Large intestine (tissue), 3 donors: ENCODE measurements around the gene SYMPK. TPM values are rescaled to one million over a fixed set of nuclear protein-coding genes. Genes with fewer than 3 reads are reported as not detected.

ENCODE experiments used
- DNase-seq, 2 donors: peaks; one replicate each; pipeline versions ENCODE4 v3.0.0 to v3.0.0-alpha.2; 2013
- H3K27ac ChIP-seq: one replicate; pipeline ENCODE4 v1.5.1; 2013; ENCODE audit warnings: low read length
- H3K27me3 ChIP-seq: 2 replicates; pipeline ENCODE4 v1.6.1; 2013; ENCODE audit warnings: low read length; ENCODE audit not compliant: control insufficient read depth, insufficient read depth
- H3K36me3 ChIP-seq: 2 replicates; pipeline ENCODE4 v1.6.1; 2013; ENCODE audit warnings: low read length; ENCODE audit not compliant: control insufficient read depth, insufficient read depth
- H3K4me1 ChIP-seq: one replicate; pipeline ENCODE4 v1.6.1; 2013; ENCODE audit warnings: low read length; ENCODE audit not compliant: control insufficient read depth, insufficient read depth
- H3K4me3 ChIP-seq: one replicate; pipeline ENCODE4 v1.5.1; 2013; ENCODE audit warnings: low read length
- H3K9me3 ChIP-seq: one replicate; pipeline ENCODE4 v1.6.1; 2013; ENCODE audit warnings: mild to moderate bottlenecking, low read depth, low read length, moderate library complexity; ENCODE audit not compliant: control insufficient read depth
- whole genome bisulfite sequencing: methylation state at CpG from one replicate; pipeline ENCODE4 v1.1.5; 2013; ENCODE audit warnings: low lambda C conversion rate; ENCODE audit not compliant: insufficient coverage; 5-methylcytosine and 5-hydroxymethylcytosine counted together
- polyA plus RNA-seq: library from polyadenylated mRNA; unstranded; fragments of 120-200 nt; gene quantifications from one replicate; pipeline ENCODE4 v1.2.1, GENCODE V29; 2013

The SYMPK gene
- polyA plus RNA-seq, 1 donor: 65.0 TPM

GRCh38 chr19:45825263-45825605 lies 37.7 kb downstream of the SYMPK start:
- H3K36me3 ChIP-seq: peaks cover 91% of the 10 kb centered on the region
- no CpG with 5 or more reads among the region's 8 CpGs for WGBS

GRCh38 chr19:45824531-45825262 lies 38.2 kb downstream of the SYMPK start:
- WGBS: no CpG with 5 or more reads among the region's 26 CpGs
- DNase-seq: no peak
- H3K27ac ChIP-seq: no peak overlapping the region
- H3K27me3 ChIP-seq: no peaks in the 10 kb centered on the region
- no peak overlapping the region for H3K4me3 ChIP-seq
- H3K36me3 ChIP-seq: peaks cover 91% of the 10 kb centered on the region
- no peaks in the 10 kb centered on the region for H3K4me1 ChIP-seq
- no peaks in the 10 kb centered on the region for H3K9me3 ChIP-seq

More at GRCh38 chr19:45825263-45825605, 37.7 kb downstream of the SYMPK start:
- no peaks in the 10 kb centered on the region for H3K9me3 ChIP-seq
- no peak overlapping the region for H3K4me3 ChIP-seq
- no peaks in the 10 kb centered on the region for H3K27me3 ChIP-seq
- no peaks in the 10 kb centered on the region for H3K4me1 ChIP-seq
- H3K27ac ChIP-seq: no peak overlapping the region
- DNase-seq: no peak

- WGBS: no CpG with 5 or more reads among the region's 12 CpGs
- Histone ChIP-seq H3K4me1 (no peaks in the 10 kb centered on the region), H3K27me3 (no peaks in the 10 kb centered on the region), H3K27ac (no peak overlapping the region), H3K9me3 (no peaks in the 10 kb centered on the region), H3K4me3 (no peak overlapping the region), H3K36me3 (peaks cover 90% of the 10 kb centered on the region)
- no peak for DNase-seq
These were observed 38.9 kb downstream of the SYMPK start for GRCh38 chr19:45824041-45824471.

DNA sequence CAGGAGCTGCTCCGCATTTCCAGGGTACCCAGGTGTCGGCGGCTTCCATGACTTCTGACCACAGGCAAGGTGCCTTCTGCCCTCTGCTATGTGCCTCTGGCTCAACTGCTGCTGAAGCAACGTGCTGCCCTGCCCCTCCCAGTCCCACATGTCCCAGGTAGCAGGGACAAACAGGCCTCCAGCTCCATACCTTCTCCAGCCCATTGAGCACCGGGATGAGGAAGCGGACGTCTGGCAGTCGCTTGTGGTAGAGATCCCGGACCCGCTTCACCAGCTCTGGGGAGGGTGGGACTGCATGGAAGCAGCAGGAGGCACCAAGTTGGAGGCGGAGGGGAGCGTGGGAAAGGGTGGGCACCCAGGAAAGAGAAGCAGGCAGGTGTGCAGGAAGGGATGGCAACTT lies 39.8 kb downstream of the SYMPK start:
- no peaks in the 10 kb centered on the region for H3K9me3 ChIP-seq
- peaks cover 84% of the 10 kb centered on the region for H3K36me3 ChIP-seq
- no peaks in the 10 kb centered on the region for H3K27me3 ChIP-seq
- no peaks in the 10 kb centered on the region for H3K4me1 ChIP-seq
- H3K4me3 ChIP-seq: no peak overlapping the region
- no peak for DNase-seq
- H3K27ac ChIP-seq: no peak overlapping the region
- no CpG with 5 or more reads among the region's 12 CpGs for WGBS

DNA sequence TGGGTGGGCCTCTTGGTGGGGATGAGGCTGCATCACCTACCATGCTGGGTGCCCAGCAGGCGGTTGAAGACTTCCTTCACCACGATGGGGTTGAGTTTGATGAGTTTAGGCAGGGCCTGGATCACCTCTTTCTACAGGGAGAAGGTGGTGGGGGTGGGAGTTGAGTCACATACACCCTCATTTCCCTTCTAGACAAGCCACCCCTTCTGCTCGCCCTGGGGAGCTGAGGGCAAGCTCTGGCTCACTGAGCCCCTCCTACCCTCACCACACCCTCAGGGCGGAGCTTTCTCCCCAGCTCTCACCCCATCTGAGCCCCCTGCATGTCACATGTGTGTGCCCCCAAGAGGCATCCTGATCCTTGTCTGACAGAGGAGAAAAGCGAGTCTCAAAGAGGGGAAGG lies 40.2 kb downstream of the SYMPK start:
- DNase-seq: no peak
- H3K36me3 ChIP-seq: peaks cover 84% of the 10 kb centered on the region
- WGBS: no CpG with 5 or more reads among the region's 5 CpGs
- no peak overlapping the region for H3K4me3 ChIP-seq
- no peak overlapping the region for H3K27ac ChIP-seq
- no peaks in the 10 kb centered on the region for H3K9me3 ChIP-seq
- H3K4me1 ChIP-seq: no peaks in the 10 kb centered on the region
- no peaks in the 10 kb centered on the region for H3K27me3 ChIP-seq

- Histone ChIP-seq H3K4me1 (no peaks in the 10 kb centered on the region), H3K27me3 (no peaks in the 10 kb centered on the region), H3K27ac (no peak overlapping the region), H3K36me3 (peaks cover 75% of the 10 kb centered on the region), H3K4me3 (no peak overlapping the region), H3K9me3 (no peaks in the 10 kb centered on the region)
- DNase-seq: no peak
- WGBS: no CpG with 5 or more reads among the region's 10 CpGs
These were observed 41.4 kb downstream of the SYMPK start for GRCh38 chr19:45821570-45821969.

- H3K4me1 ChIP-seq: no peaks in the 10 kb centered on the region
- H3K9me3 ChIP-seq: no peaks in the 10 kb centered on the region
- WGBS: no CpG with 5 or more reads among the region's 8 CpGs
- H3K27ac ChIP-seq: no peak overlapping the region
- no peak overlapping the region for H3K4me3 ChIP-seq
- peaks cover 70% of the 10 kb centered on the region for H3K36me3 ChIP-seq
- H3K27me3 ChIP-seq: no peaks in the 10 kb centered on the region
- no peak for DNase-seq
These were observed 41.8 kb downstream of the SYMPK start for GRCh38 chr19:45821103-45821521.

DNA sequence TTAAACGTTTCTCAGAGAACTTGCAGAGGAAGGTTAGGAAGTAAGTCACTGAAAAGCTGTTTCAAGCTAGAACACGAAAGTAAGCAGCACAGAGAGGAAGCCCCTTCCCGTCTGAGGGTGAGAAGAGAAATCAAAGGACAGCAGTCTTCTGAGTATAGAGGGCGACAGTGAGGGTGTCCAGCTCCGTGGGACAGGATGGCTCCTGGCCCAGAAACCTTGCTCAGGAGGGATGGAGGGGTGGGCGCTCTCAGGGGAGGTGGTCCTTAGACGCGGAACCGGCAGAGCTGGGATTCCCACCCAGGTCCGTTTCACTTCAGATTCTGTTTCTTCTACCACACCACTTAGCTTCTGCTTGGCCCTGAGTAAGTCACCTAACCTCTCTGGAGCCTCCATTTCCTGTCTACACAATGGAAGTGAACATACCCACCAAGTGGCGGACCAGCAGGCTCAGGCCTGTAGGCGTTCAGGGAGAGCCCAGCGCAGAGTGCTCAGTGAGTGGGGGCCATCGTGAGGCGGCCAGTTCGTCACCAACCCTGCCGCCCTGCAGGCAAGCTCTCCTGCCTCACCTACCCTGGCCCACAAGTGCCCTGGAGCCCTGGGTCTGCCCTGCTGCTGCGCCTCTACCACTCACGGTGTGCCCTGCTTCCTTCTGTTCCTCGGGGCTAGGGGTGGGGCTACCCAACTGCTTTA lies 42.4 kb downstream of the SYMPK start:
- H3K9me3 ChIP-seq: no peaks in the 10 kb centered on the region
- H3K27me3 ChIP-seq: no peaks in the 10 kb centered on the region
- DNase-seq: no peak
- no peak overlapping the region for H3K4me3 ChIP-seq
- no peaks in the 10 kb centered on the region for H3K4me1 ChIP-seq
- H3K27ac ChIP-seq: no peak overlapping the region
- H3K36me3 ChIP-seq: peaks cover 65% of the 10 kb centered on the region
- no CpG with 5 or more reads among the region's 20 CpGs for WGBS

DNA sequence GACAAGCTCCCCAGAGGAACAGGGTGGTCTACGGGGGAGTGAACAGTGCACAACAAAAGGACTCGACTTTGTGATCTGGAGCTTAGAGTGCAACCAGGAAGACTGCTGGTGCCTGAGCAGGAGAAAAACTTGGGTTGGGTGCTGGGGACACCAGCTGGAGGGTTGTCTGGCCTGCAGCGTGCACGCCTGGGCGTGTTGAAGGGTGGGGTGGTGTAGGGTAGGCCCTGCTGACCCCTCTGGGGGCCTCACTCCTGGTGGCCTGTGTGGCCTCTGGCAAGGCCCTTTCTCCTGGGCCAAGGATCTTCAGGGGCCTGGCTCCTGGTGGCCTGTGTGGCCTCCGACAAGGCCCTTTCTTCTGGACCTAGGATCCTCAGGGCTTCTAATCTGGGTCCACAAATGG lies 43.2 kb downstream of the SYMPK start:
- H3K9me3 ChIP-seq: no peaks in the 10 kb centered on the region
- no peak for DNase-seq
- peaks cover 57% of the 10 kb centered on the region for H3K36me3 ChIP-seq
- no CpG with 5 or more reads among the region's 6 CpGs for WGBS
- H3K27ac ChIP-seq: no peak overlapping the region
- H3K4me1 ChIP-seq: no peaks in the 10 kb centered on the region
- no peaks in the 10 kb centered on the region for H3K27me3 ChIP-seq
- no peak overlapping the region for H3K4me3 ChIP-seq

- WGBS: no CpG with 5 or more reads among the region's 19 CpGs
- H3K4me1 ChIP-seq: no peaks in the 10 kb centered on the region
- DNase-seq: no peak
- H3K36me3 ChIP-seq: peaks cover 43% of the 10 kb centered on the region
- H3K27me3 ChIP-seq: no peaks in the 10 kb centered on the region
- H3K4me3 ChIP-seq: no peak overlapping the region
- no peaks in the 10 kb centered on the region for H3K9me3 ChIP-seq
- H3K27ac ChIP-seq: no peak overlapping the region
These were observed 45.1 kb downstream of the SYMPK start for GRCh38 chr19:45817725-45818301.
